KMS-11 (cell line): ENCODE results near the gene TNFRSF21.

Source experiments
- H2AFZ ChIP-seq: fragments of 200-600 bp; sonication (generic); 2 replicates; pipeline ENCODE4 v1.6.1; 2016; ENCODE audit warnings: antibody characterized with exemption, mixed run types, low read depth
- H3K27ac ChIP-seq: fragments of 200-600 bp; sonication (generic); 2 replicates; pipeline ENCODE4 v1.6.1; 2016; ENCODE audit warnings: mild to moderate bottlenecking, mixed run types
- H3K27me3 ChIP-seq: fragments of 200-600 bp; sonication (generic); 2 replicates; pipeline ENCODE4 v1.6.1; 2017; ENCODE audit warnings: mild to moderate bottlenecking, low read depth, mixed run types, moderate library complexity; ENCODE audit not compliant: insufficient read depth
- H3K36me3 ChIP-seq: fragments of 200-600 bp; sonication (generic); 2 replicates; pipeline ENCODE4 v1.6.1; 2017; ENCODE audit warnings: mild to moderate bottlenecking, mixed run types; ENCODE audit not compliant: insufficient read depth
- H3K4me1 ChIP-seq: fragments of 200-600 bp; sonication (generic); 2 replicates; pipeline ENCODE4 v1.6.1; 2016; ENCODE audit warnings: mild to moderate bottlenecking, low read depth, mixed run types; ENCODE audit not compliant: poor library complexity, severe bottlenecking
- H3K4me2 ChIP-seq: fragments of 200-600 bp; sonication (generic); 2 replicates; pipeline ENCODE4 v1.7.0; 2016; ENCODE audit warnings: mild to moderate bottlenecking, mixed run types
- H3K4me3 ChIP-seq: fragments of 200-600 bp; sonication (generic); IDR thresholded peaks from 2 replicates; pipeline ENCODE4 v1.6.1; 2017; ENCODE audit warnings: low read depth, low read length, mixed read lengths; ENCODE audit not compliant: insufficient read depth
- H3K79me2 ChIP-seq: fragments of 200-600 bp; sonication (generic); 2 replicates; pipeline ENCODE4 v1.6.1; 2016; ENCODE audit warnings: low read depth, mixed run types; ENCODE audit not compliant: insufficient read depth
- H3K9ac ChIP-seq: fragments of 200-600 bp; sonication (generic); 2 replicates; pipeline ENCODE4 v1.6.1; 2016; ENCODE audit warnings: mild to moderate bottlenecking, mixed run types
- H4K20me1 ChIP-seq: fragments of 200-600 bp; sonication (generic); 2 replicates; pipeline ENCODE4 v1.6.1; 2016; ENCODE audit warnings: mild to moderate bottlenecking, mixed run types; ENCODE audit not compliant: insufficient read depth
- TF ChIP-seq, protein P1 (sequence below): fragments of 200-600 bp; sonication (generic); conservative IDR thresholded peaks from 2 replicates; pipeline ENCODE4 v1.6.1; 2017; ENCODE audit warnings: low read depth, mild to moderate bottlenecking, antibody characterized with exemption, low read length, moderate library complexity, mixed read lengths

TNFRSF21 gene

DNA sequence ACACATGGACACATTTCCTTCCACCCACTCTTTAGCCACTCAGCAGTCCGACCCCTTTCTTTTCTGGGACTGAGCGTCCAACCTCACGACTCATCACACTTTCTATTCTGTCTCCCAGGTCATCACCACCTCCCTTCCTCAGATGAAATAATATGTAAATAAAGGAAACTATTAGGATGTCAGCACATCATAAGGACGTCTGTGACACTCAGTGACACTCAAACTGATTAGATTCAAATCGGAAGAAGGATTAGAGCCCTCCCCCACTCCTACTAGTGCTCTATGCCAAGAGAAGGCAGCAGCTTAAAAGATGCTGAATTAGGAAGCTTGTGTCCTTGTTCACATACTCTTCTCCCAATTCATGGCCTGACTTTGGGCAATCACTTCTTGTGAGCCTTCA lies 113.6 kb downstream of the TNFRSF21 start:
- Histone ChIP-seq H3K27me3 (no peaks in the 10 kb centered on the region), H3K4me1 (no peaks in the 10 kb centered on the region), H3K4me2 (no peak overlapping the region), H3K27ac (no peak overlapping the region), H3K79me2 (no peaks in the 10 kb centered on the region), H3K9ac (no peak overlapping the region), H2AFZ (no peak overlapping the region), H3K36me3 (no peaks in the 10 kb centered on the region), H3K4me3 (no peak overlapping the region), H4K20me1 (no peaks in the 10 kb centered on the region)
- TF ChIP-seq, protein P1, sequence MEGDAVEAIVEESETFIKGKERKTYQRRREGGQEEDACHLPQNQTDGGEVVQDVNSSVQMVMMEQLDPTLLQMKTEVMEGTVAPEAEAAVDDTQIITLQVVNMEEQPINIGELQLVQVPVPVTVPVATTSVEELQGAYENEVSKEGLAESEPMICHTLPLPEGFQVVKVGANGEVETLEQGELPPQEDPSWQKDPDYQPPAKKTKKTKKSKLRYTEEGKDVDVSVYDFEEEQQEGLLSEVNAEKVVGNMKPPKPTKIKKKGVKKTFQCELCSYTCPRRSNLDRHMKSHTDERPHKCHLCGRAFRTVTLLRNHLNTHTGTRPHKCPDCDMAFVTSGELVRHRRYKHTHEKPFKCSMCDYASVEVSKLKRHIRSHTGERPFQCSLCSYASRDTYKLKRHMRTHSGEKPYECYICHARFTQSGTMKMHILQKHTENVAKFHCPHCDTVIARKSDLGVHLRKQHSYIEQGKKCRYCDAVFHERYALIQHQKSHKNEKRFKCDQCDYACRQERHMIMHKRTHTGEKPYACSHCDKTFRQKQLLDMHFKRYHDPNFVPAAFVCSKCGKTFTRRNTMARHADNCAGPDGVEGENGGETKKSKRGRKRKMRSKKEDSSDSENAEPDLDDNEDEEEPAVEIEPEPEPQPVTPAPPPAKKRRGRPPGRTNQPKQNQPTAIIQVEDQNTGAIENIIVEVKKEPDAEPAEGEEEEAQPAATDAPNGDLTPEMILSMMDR, result no peak

DNA sequence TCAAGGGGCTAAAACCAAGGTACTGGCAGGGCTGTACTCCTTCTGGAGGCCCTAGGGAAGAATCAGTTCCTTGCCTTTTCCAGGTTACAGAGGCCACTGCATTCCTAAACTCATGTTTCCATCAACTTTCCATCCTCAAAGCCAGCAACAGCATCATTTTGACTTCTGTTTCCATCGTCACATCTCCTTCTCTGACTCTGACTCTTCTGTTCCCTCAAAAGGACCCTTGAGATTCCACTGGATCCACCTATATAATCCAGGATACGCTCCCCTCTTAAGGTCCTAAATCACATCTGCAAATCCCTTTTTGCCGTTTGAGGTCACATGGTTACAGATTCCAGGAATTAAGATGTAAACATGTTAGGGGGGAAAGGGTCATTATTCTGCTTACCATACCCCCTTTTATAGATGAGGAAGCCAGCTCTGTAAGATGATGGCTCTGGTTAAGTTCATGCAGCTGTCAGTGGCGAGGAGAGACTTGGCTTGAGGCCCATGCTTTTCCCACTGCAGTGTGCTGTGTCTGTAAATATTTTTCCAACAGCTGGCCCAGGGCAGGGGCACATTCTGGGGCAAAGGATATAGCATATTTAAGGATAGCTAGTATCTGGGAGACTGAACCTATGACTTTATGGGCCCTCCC lies 114.6 kb downstream of the TNFRSF21 start:
- Histone ChIP-seq H3K79me2 (no peaks in the 10 kb centered on the region), H3K27me3 (no peaks in the 10 kb centered on the region), H4K20me1 (no peaks in the 10 kb centered on the region), H3K36me3 (no peaks in the 10 kb centered on the region), H3K4me2 (no peak overlapping the region), H2AFZ (no peak overlapping the region), H3K27ac (no peak overlapping the region), H3K4me3 (no peak overlapping the region), H3K4me1 (no peaks in the 10 kb centered on the region), H3K9ac (no peak overlapping the region)
- TF ChIP-seq, protein P1, result no peak

DNA sequence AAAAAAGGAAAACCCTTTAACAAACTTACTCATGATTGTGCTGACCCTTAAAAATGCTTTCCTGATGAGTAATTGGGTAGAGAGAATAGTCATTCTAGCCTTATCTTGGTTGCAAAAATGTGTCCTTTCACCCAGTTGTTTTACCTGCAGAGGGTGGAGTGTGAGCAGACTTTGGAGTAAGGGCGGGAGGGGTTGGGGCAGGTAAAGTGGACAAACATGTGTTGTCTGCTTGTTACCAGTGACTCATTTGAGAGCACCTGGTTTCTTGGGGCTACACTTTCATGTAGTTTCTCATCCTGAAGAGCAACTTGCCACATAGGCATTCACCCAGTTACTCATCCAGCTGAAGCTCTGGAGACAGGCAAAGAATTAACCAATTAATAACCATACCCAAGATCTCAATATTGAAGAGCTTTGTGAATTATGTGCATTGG lies 121.1 kb downstream of the TNFRSF21 start:
- H3K36me3 ChIP-seq, result no peaks in the 10 kb centered on the region
- H4K20me1 ChIP-seq, result no peaks in the 10 kb centered on the region
- no peaks in the 10 kb centered on the region for H3K4me1 ChIP-seq
- no peak overlapping the region for H3K4me2 ChIP-seq
- no peak overlapping the region for H3K27ac ChIP-seq
- H3K79me2 ChIP-seq, result no peaks in the 10 kb centered on the region
- H3K4me3 ChIP-seq, result no peak overlapping the region
- no peaks in the 10 kb centered on the region for H3K27me3 ChIP-seq
- H3K9ac ChIP-seq, result no peak overlapping the region
- TF ChIP-seq, protein P1, result no peak
- H2AFZ ChIP-seq, result no peak overlapping the region

DNA sequence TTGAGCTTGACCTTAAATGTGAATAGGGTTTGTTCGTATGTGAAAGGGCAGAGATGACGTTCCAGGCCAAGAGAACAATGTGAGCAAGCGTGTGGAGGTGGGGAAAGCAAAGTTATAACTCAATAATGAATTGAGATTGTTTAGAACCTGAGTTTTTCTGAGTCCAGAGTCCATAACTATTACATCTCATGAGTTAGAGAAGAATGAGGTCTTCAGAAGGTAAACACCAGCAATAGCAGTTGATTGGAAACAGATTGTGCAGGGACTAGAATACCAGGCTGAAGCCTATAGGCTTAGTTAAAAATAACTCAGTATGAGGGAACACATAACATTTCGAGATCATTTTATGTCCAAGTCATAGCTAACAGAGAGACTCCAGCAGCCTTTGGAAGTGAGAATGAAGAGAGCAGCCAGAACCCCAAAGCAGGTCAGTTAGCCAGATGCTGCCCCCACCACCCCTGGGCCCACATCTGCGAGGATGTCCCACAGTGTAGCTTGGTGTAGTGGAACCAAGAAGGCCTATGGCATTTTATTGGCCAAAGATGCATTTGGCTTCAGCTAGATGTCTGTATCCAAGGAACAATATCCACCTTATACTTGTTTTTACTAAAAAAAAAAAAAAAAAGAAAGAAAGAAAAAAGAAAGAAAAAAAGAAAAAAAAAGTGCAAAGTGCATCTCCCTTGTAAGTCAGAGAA lies 121.7 kb downstream of the TNFRSF21 start:
- H3K36me3 ChIP-seq, result no peaks in the 10 kb centered on the region
- no peak overlapping the region for H2AFZ ChIP-seq
- no peaks in the 10 kb centered on the region for H4K20me1 ChIP-seq
- H3K4me1 ChIP-seq, result no peaks in the 10 kb centered on the region
- H3K27ac ChIP-seq, result no peak overlapping the region
- H3K9ac ChIP-seq, result no peak overlapping the region
- H3K4me2 ChIP-seq, result no peak overlapping the region
- TF ChIP-seq, protein P1, result no peak
- H3K4me3 ChIP-seq, result no peak overlapping the region
- H3K27me3 ChIP-seq, result no peaks in the 10 kb centered on the region
- H3K79me2 ChIP-seq, result no peaks in the 10 kb centered on the region
